SW 1271 (cell line): ENCODE results near the gene CEP112.

Experiments used
- DNase-seq, 2 experiments: peaks; one replicate each; lab custom pipeline; 2025; lab: John Stamatoyannopoulos, UW

The CEP112 gene

GRCh38 chr17:65638221-65638975 lies 553.5 kb downstream of the CEP112 start:
- no peak for DNase-seq

- DNase-seq, result no peak
Measured at GRCh38 chr17:65637786-65638185, 554.1 kb downstream of the CEP112 start.

GRCh38 chr17:65634533-65634932 lies 557.4 kb downstream of the CEP112 start:
- DNase-seq, result no peak

GRCh38 chr17:65633988-65634387 lies 557.9 kb downstream of the CEP112 start:
- DNase-seq, result no peak

- DNase-seq, result no peak
Measured at GRCh38 chr17:65633146-65633881, 558.6 kb downstream of the CEP112 start.

- DNase-seq, result no peak
Measured at GRCh38 chr17:65630502-65630901, 561.4 kb downstream of the CEP112 start.

- DNase-seq, result no peak
Measured at GRCh38 chr17:65629234-65629690, 562.7 kb downstream of the CEP112 start.

GRCh38 chr17:65628644-65629036 lies 563.3 kb downstream of the CEP112 start:
- DNase-seq, result no peak

GRCh38 chr17:65627891-65628643 lies 563.9 kb downstream of the CEP112 start:
- DNase-seq, result no peak

- no peak for DNase-seq
Measured at GRCh38 chr17:65627108-65627507, 564.8 kb downstream of the CEP112 start.

- no peak for DNase-seq
Measured at GRCh38 chr17:65626451-65626850, 565.5 kb downstream of the CEP112 start.

- no peak for DNase-seq
Measured at GRCh38 chr17:65618516-65618915, 573.4 kb downstream of the CEP112 start.

- DNase-seq, result no peak
Measured at GRCh38 chr17:65617496-65617895, 574.4 kb downstream of the CEP112 start.

- DNase-seq, result no peak
Measured at GRCh38 chr17:65609749-65610148, 582.2 kb downstream of the CEP112 start.

- no peak for DNase-seq
Measured at GRCh38 chr17:65609286-65609685, 582.6 kb downstream of the CEP112 start.

- no peak for DNase-seq
Measured at GRCh38 chr17:65604070-65604469, 587.9 kb downstream of the CEP112 start.

GRCh38 chr17:65601881-65602280 lies 590.1 kb downstream of the CEP112 start:
- no peak for DNase-seq

- no peak for DNase-seq
Measured at GRCh38 chr17:65601145-65601544, 590.8 kb downstream of the CEP112 start.

GRCh38 chr17:65600518-65600917 lies 591.4 kb downstream of the CEP112 start:
- DNase-seq, result no peak

- no peak for DNase-seq
Measured at GRCh38 chr17:65599650-65600049, 592.3 kb downstream of the CEP112 start.

- DNase-seq, result no peak
Measured at GRCh38 chr17:65598746-65599145, 593.2 kb downstream of the CEP112 start.

GRCh38 chr17:65595071-65595656 lies 596.8 kb downstream of the CEP112 start:
- no peak for DNase-seq
